Endothelial cell of umbilical vein (primary cell): ENCODE data around the gene UTRN. TPM values are rescaled to one million over a fixed set of nuclear protein-coding genes. Genes with fewer than 3 reads are reported as not detected.

Source experiments
- BruUV-seq: library from RNA; stranded (reverse); fragments of 400-500 nt; replicated peaks from 2 replicates; lab custom pipeline; 2021; lab: Mats Ljungman, UMichigan
- CTCF ChIA-PET: fragments of 300-600, 350-600 bp; sonication (Branson Sonifier 250); formaldehyde crosslinking; loops from one replicate; lab custom pipeline; 2021; ENCODE audit warnings: antibody characterized with exemption, inconsistent platforms; lab: Charles Lee
- POLR2A ChIA-PET: fragments of 300-600, 350-600 bp; sonication (Branson Sonifier 250); formaldehyde crosslinking; loops from one replicate; lab custom pipeline; 2021; ENCODE audit warnings: antibody characterized with exemption, inconsistent platforms; lab: Charles Lee
- DNase-seq: peaks from one replicate; pipeline ENCODE4 v3.0.0-alpha.2; 2011; ENCODE audit warnings: low read depth, low spot score
- FAIRE-seq: peaks from 2 replicates; lab custom pipeline; 2011; peaks lifted over from hg19 to GRCh38; lab: Jason Lieb, UNC
- H2AFZ ChIP-seq: 2 replicates; pipeline ENCODE4 v1.6.0; 2012; ENCODE audit warnings: low read depth, low read length, control low read depth, inconsistent platforms
- H3K27ac ChIP-seq: 2 replicates; pipeline ENCODE4 v1.5.1; 2011; ENCODE audit warnings: low read depth, mild to moderate bottlenecking, control low read depth, low read length, moderate library complexity; ENCODE audit not compliant: insufficient read depth
- H3K27me3 ChIP-seq, 2 experiments: 2 replicates each; pipeline versions ENCODE4 v1.6.0 to v1.6.1; 2011; ENCODE audit warnings: low read length in 2 of 2, mixed read lengths in 1 of 2; ENCODE audit not compliant: control insufficient read depth in 2 of 2, insufficient read depth in 2 of 2
- H3K36me3 ChIP-seq, 2 experiments: 2 replicates in 1 of 2; 3 replicates in 1 of 2; pipeline ENCODE4 v1.5.1; 2011; ENCODE audit warnings: low read length in 2 of 2, mild to moderate bottlenecking in 1 of 2, moderate library complexity in 1 of 2; ENCODE audit not compliant: control insufficient read depth in 2 of 2, insufficient read depth in 2 of 2; ENCODE audit errors: extremely low read depth in 1 of 2
- H3K4me1 ChIP-seq: 3 replicates; pipeline ENCODE4 v1.5.1; 2011; ENCODE audit warnings: mild to moderate bottlenecking, low read length; ENCODE audit not compliant: control insufficient read depth, insufficient read depth; ENCODE audit errors: extremely low read depth
- H3K4me2 ChIP-seq: 2 replicates; pipeline ENCODE4 v1.6.1; 2011; ENCODE audit warnings: low read length, control low read depth, mixed read lengths; ENCODE audit not compliant: insufficient read depth
- H3K4me3 ChIP-seq, 3 experiments: fragments of 200-600 bp in 1 of 3; sonication (generic), shearing (Covaris generic) in 1 of 3; replicated peaks in 1 of 3; 2 replicates each; pipeline ENCODE4 v1.5.1; 2011 to 2016; ENCODE audit warnings: control low read depth in 3 of 3, low read length in 3 of 3, mild to moderate bottlenecking in 2 of 3, inconsistent platforms in 1 of 3, low read depth in 1 of 3, moderate library complexity in 1 of 3; ENCODE audit not compliant: insufficient read depth in 1 of 3
- H3K79me2 ChIP-seq: 2 replicates; pipeline ENCODE4 v1.6.0; 2012; ENCODE audit warnings: low read length, inconsistent platforms; ENCODE audit not compliant: control insufficient read depth, insufficient read depth
- H3K9ac ChIP-seq: replicated peaks from 2 replicates; pipeline ENCODE3; 2011; ENCODE audit warnings: low read length, control low read depth; ENCODE audit not compliant: insufficient read depth; ENCODE audit errors: extremely low read depth
- H3K9me1 ChIP-seq: replicated peaks from 3 replicates; pipeline ENCODE4 v1.6.0; 2011; ENCODE audit warnings: mild to moderate bottlenecking, low read length; ENCODE audit not compliant: control insufficient read depth, insufficient read depth; ENCODE audit errors: extremely low read depth
- H3K9me3 ChIP-seq: replicated peaks from 2 replicates; pipeline ENCODE4 v1.5.1; 2012; ENCODE audit warnings: low read length, inconsistent platforms; ENCODE audit not compliant: control insufficient read depth, insufficient read depth
- H4K20me1 ChIP-seq: replicated peaks from 2 replicates; pipeline ENCODE3; 2011; ENCODE audit warnings: mild to moderate bottlenecking, low read length; ENCODE audit not compliant: control insufficient read depth, insufficient read depth; ENCODE audit errors: extremely low read depth
- JUN ChIP-seq: IDR thresholded peaks from 2 replicates; pipeline ENCODE4 v1.6.1; 2011; ENCODE audit warnings: borderline replicate concordance, low read depth; ENCODE audit not compliant: insufficient read length, insufficient read depth
- MYC ChIP-seq: IDR thresholded peaks from one replicate; pipeline ENCODE4 v1.6.1; 2011; ENCODE audit warnings: mild to moderate bottlenecking, low read depth, low read length
- POLR2AphosphoS5 ChIP-seq: IDR thresholded peaks from 2 replicates; pipeline ENCODE4 v1.6.1; 2012; ENCODE audit warnings: low read depth, mild to moderate bottlenecking, control low read depth, low read length, moderate library complexity; ENCODE audit not compliant: insufficient read depth
- dilution Hi-C: fragments of 300-500 bp; cut with MboI; formaldehyde crosslinking; loops from one replicate; pipeline ENCODE4 v1.15.0; 2019; ENCODE audit warnings: low sequenced_read_pairs; ENCODE audit not compliant: extremely low pct_ligation_motif_present
- intact Hi-C: fragments of 100-400 bp; cut with micrococcal nuclease; formaldehyde crosslinking; loops from one replicate; pipeline ENCODE4 v1.10.0; 2022
- polyA plus RNA-seq, 4 experiments: library from polyadenylated mRNA; depleted of rRNA in 3 of 4; stranded (reverse) in 3 of 4; unstranded in 1 of 4; fragments of >200 nt; gene quantifications; 2 replicates each; pipeline versions ENCODE4 v1.2.1 to v1.2.3, GENCODE V29; 2011 to 2012; ENCODE audit warnings: missing spikeins in 1 of 4
- total RNA-seq: library from RNA; stranded (reverse); gene quantifications from 2 replicates; pipeline ENCODE4 v1.2.3, GENCODE V29; 2021

The UTRN gene
- total and polyA plus RNA-seq, 2 donors (not counting 3 experiments of a cell fraction or from before 2014, with no cell fraction given) = 37.4 to 224 TPM

DNA sequence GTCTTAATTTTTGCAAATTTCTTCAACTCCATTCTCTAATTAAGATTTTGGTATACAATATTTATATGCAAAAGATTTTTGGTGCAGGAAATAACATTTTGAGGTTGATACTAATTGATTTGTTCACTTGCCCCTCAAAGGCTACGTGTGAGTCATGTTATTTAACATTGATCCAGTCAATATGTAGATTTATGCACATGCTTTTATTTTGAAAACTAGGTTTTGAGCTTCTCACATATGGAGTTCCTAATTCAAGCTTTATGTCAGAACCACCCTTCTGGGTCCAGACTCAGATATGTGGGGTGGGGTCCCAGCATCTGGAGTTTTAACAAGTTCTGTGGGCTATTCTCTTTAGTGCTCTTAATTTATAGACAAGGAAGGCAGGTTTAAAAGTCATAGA, 13.8 kb downstream of the UTRN start:
- intact Hi-C loops = no loop called here
- POLR2A ChIA-PET = no interaction called here
- no peak for TF ChIP-seq POLR2AphosphoS5
- no peak overlapping the region for H3K4me2 ChIP-seq
- no peak overlapping the region for H2AFZ ChIP-seq
- H4K20me1 ChIP-seq = no peaks in the 10 kb centered on the region
- H3K9ac ChIP-seq = no peak overlapping the region
- CTCF ChIA-PET = interaction anchor here (0.6 to 1.3 kb wide), 2 partner anchors 12 to 233 kb away, joined by 3 to 4 read pairs; no protein-coding TSS in a partner anchor
- dilution Hi-C loops = no loop called here
- no peak overlapping the region for H3K27ac ChIP-seq
- H3K4me1 ChIP-seq = peaks cover 9% of the 10 kb centered on the region
- no peak for FAIRE-seq
- peaks cover 2 to 11% of the 10 kb centered on the region in 2 experiments for H3K36me3 ChIP-seq
- H3K79me2 ChIP-seq = peaks cover 25% of the 10 kb centered on the region
- H3K4me3 ChIP-seq = no peak overlapping the region
- H3K9me3 ChIP-seq = no peaks in the 10 kb centered on the region
- no TSS peak for BruUV-seq
- H3K27me3 ChIP-seq = no peaks in the 10 kb centered on the region
- no peaks in the 10 kb centered on the region for H3K9me1 ChIP-seq
- no peak for DNase-seq

DNA sequence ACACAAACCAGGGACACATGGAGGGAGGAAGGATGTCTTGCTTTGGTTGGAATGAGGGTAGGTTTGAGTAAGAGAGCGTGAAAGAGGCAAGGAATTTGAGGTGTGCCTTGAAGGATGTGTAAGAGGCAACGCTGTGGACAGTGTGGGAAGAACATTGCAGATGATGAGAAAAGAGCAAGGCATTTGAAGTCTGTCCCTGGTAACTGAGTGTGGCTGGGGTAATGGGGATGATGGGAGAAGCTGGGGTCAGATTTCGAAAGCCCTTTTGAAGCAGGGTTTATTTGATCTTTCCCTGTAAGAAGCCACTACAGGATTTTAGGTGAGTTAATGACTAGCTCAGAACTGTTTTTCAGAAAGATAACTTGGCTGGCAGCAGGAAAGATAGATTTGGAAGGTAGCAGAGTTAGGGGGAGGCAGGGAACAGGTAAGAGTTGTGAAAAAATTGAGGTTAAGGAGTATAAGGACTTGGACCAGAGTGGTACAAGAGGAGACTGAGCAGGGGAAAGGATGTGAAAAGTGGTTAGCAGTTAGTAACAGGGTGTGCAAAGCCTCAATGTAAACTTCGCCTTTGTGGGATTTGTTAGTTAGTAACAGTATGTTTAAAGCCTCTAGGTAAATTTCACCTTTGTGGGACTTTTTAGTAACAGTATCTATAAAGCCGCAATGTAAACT, 17.7 kb downstream of the UTRN start:
- Histone ChIP-seq H3K4me2 (no peak overlapping the region), H3K27ac (no peak overlapping the region), H3K79me2 (peaks cover 19% of the 10 kb centered on the region), H3K9ac (no peak overlapping the region), H2AFZ (no peak overlapping the region), H3K36me3 (peaks cover 0 to 7% of the 10 kb centered on the region in 2 experiments), H3K27me3 (no peaks in the 10 kb centered on the region), H3K4me1 (no peaks in the 10 kb centered on the region), H3K4me3 (no peak overlapping the region), H3K9me3 (no peaks in the 10 kb centered on the region), H4K20me1 (no peaks in the 10 kb centered on the region), H3K9me1 (no peaks in the 10 kb centered on the region)
- TF ChIP-seq JUN (no peak), MYC (no peak)
- no peak for DNase-seq
- ChIA-PET POLR2A (no interaction called here), CTCF (interaction anchor here (2.6 to 4.7 kb wide), 2 partner anchors 10 to 13 kb away, joined by 10 to 34 read pairs; no protein-coding TSS in a partner anchor)
- intact Hi-C loops = no loop called here
- dilution Hi-C loops = no loop called here
- FAIRE-seq = no peak
- no TSS peak for BruUV-seq
